ENCODE data around the gene DIRAS3.

Gene DIRAS3

DNA sequence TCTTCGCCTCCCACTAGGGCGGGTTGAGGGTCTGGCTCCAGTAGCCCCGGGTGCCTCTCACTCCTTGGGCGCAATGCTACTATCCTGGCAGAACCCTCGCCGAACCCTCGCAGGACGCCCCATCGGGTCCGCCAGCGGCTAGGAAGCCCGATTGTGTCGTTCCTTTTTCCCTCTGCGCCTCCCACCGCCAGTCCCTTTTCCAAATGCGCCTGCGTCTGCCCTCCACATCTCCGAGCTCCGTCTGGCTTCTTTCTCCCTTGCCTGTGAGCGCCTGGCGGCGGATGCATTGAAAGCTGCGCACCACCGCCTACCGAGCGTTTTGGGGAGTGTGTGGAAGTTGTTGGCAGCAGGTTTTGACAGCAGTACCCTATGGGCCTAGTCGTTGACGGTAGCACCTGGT lies 1.0 kb upstream of the DIRAS3 start:
- no peak overlapping the region for H3K4me3 ChIP-seq (ENCODE audit: low read depth, low read length)
- DNase-seq (ENCODE audit: low read depth) = no peak
- TF ChIP-seq, protein P1, sequence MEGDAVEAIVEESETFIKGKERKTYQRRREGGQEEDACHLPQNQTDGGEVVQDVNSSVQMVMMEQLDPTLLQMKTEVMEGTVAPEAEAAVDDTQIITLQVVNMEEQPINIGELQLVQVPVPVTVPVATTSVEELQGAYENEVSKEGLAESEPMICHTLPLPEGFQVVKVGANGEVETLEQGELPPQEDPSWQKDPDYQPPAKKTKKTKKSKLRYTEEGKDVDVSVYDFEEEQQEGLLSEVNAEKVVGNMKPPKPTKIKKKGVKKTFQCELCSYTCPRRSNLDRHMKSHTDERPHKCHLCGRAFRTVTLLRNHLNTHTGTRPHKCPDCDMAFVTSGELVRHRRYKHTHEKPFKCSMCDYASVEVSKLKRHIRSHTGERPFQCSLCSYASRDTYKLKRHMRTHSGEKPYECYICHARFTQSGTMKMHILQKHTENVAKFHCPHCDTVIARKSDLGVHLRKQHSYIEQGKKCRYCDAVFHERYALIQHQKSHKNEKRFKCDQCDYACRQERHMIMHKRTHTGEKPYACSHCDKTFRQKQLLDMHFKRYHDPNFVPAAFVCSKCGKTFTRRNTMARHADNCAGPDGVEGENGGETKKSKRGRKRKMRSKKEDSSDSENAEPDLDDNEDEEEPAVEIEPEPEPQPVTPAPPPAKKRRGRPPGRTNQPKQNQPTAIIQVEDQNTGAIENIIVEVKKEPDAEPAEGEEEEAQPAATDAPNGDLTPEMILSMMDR (IDR thresholded peaks at IDR 0.05; ENCODE audit: low read depth, low read length) = no peak
- no peak for TF ChIP-seq MYC (IDR thresholded peaks at IDR 0.05; ENCODE audit: low read depth, low read length)
- TF ChIP-seq, protein P2, sequence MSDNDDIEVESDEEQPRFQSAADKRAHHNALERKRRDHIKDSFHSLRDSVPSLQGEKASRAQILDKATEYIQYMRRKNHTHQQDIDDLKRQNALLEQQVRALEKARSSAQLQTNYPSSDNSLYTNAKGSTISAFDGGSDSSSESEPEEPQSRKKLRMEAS (IDR thresholded peaks at IDR 0.05; ENCODE audit: low read depth, low read length) = no peak
- TF ChIP-seq POLR2A (IDR thresholded peaks at IDR 0.05; ENCODE audit: extremely low read depth, insufficient read length) = no peak

DNA sequence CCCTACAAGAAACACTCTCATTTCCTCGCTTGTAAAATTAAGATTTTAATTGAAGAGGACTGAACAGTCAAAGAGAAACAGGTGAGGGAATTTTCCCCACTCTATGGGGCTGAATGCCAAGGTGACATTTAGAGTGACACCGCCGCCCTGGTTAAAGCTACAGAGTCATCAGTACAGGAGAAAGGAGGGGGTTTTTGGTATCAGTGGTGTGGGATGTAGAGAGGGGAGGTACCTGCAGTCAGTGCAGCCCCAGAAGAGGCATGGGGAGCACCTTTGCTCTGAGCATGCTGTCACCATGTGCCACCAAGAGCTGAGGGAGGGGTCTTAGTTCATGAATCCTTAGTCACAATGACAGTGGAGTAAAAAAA lies 2.8 kb downstream of the DIRAS3 start:
- no peak for DNase-seq (ENCODE audit: low read depth)
- TF ChIP-seq POLR2A (IDR thresholded peaks at IDR 0.05; ENCODE audit: extremely low read depth, insufficient read length) (no peak), MYC (IDR thresholded peaks at IDR 0.05; ENCODE audit: low read depth, low read length) (no peak)
- TF ChIP-seq, protein P1 (IDR thresholded peaks at IDR 0.05; ENCODE audit: low read depth, low read length) = no peak
- TF ChIP-seq, protein P2 (IDR thresholded peaks at IDR 0.05; ENCODE audit: low read depth, low read length) = no peak
- H3K4me3 ChIP-seq (ENCODE audit: low read depth, low read length) = no peak overlapping the region

DNA sequence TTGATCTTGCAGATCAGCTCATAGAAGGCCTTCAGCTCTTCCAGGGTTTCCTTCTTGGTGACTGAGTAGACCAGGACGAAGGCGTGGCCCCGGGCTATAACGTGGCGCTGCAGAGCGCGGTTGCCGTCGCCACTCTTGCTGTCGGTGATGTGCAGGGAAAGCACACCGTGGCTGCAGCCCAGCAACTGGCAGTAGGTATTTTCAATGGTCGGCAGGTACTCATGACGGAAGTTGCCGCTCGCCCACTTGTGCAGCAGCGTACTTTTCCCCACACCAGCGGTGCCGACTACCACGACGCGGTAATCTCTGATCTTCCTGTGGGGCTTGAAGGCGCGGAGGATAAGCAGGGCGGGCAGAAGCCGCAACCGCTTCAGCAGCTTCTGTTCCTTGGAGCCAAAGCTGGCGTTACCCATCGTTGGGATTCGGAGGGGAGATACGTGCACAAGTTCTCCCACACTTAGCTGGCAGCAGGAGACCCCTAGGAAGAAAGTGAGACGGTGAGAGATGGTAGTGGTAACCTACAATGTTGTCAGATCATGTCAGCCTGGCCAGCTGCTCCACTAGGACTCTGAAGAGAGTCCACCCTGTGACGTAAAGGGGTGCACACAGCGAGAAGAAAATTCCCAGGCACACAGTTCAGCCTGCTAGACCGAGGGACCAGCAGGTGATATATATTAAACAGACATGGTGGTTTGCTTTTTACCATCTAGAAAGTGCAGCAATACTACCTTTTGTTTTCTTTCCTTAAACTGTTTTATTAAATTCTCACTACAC lies 3.4 kb downstream of the DIRAS3 start:
- no peak for DNase-seq (ENCODE audit: low read depth)
- TF ChIP-seq, protein P1 (IDR thresholded peaks at IDR 0.05; ENCODE audit: low read depth, low read length) = no peak
- TF ChIP-seq, protein P2 (IDR thresholded peaks at IDR 0.05; ENCODE audit: low read depth, low read length) = no peak
- TF ChIP-seq MYC (IDR thresholded peaks at IDR 0.05; ENCODE audit: low read depth, low read length) (no peak), POLR2A (IDR thresholded peaks at IDR 0.05; ENCODE audit: extremely low read depth, insufficient read length) (no peak)
- no peak overlapping the region for H3K4me3 ChIP-seq (ENCODE audit: low read depth, low read length)

DNA sequence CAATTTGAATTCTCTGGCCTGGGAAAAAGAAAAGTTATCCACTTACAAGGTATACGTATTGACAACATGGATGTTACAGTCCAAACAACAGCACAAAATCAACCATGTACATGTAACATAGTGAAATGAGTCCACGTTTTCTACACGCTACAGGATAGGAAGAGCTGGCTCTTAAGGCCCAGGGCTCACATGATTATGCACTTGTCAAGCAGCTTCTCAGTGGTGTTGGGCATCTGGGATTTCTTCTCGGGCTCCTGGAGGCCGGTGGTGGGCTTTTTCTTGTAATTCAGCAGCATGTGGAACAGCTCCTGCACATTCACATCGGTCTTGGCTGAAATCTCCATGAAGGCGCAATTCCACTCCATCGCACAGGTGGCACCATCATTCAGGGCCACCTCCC lies 4.0 kb downstream of the DIRAS3 start:
- no peak for DNase-seq (ENCODE audit: low read depth)
- TF ChIP-seq POLR2A (IDR thresholded peaks at IDR 0.05; ENCODE audit: extremely low read depth, insufficient read length) (no peak), MYC (IDR thresholded peaks at IDR 0.05; ENCODE audit: low read depth, low read length) (no peak)
- TF ChIP-seq, protein P1 (IDR thresholded peaks at IDR 0.05; ENCODE audit: low read depth, low read length) = no peak
- H3K4me3 ChIP-seq (ENCODE audit: low read depth, low read length) = no peak overlapping the region

DNA sequence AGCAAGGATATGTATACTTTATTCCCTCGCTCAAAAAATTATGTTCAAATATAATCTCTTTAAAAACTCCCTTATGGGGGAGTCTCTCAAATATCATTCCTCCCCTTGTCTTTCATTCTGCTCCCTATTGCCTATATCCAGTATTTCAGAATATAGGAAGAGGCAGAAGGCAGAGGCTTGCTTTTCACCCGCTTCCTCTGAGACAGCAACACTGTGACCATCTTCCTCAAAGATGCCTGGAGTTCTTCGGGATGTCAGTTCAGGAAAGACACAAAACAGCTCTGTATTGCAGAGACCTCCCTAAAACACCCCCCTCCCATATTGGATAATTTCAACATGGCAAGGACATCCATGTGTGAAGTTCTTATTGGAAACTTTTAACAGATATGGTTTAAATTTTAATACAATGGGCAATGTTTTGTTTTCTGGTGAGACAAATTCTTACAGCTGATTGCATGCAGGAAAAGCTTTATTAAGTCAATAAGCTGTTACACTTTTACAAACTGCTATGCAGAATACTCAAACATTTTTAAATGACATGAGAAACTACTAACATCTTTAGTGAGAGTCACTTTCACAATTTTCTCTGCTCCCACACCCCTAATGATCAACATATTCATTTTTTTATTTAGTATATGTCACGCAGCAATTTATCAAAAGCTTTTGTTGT lies 4.8 kb downstream of the DIRAS3 start:
- TF ChIP-seq POLR2A (IDR thresholded peaks at IDR 0.05; ENCODE audit: extremely low read depth, insufficient read length) (no peak), MYC (IDR thresholded peaks at IDR 0.05; ENCODE audit: low read depth, low read length) (no peak)
- TF ChIP-seq, protein P2 (IDR thresholded peaks at IDR 0.05; ENCODE audit: low read depth, low read length) = no peak
- TF ChIP-seq, protein P1 (IDR thresholded peaks at IDR 0.05; ENCODE audit: low read depth, low read length) = no peak
- DNase-seq (ENCODE audit: low read depth) = no peak
- H3K4me3 ChIP-seq (ENCODE audit: low read depth, low read length) = no peak overlapping the region
